Measurements from ENCODE around the gene MRPL36.
A peak's percentile ranks its signal among the peaks of the same experiment; 100 is the strongest.
"Not testable (repeated sequence)": the region's sequence is repeated elsewhere in the genome, so short reads cannot be mapped to it uniquely, and the experiment has no call there.

Gene MRPL36

GRCh38 chr5:1795506-1795905 is 4.1 kb downstream of the MRPL36 start:
- DNase-seq = no peak

DNA sequence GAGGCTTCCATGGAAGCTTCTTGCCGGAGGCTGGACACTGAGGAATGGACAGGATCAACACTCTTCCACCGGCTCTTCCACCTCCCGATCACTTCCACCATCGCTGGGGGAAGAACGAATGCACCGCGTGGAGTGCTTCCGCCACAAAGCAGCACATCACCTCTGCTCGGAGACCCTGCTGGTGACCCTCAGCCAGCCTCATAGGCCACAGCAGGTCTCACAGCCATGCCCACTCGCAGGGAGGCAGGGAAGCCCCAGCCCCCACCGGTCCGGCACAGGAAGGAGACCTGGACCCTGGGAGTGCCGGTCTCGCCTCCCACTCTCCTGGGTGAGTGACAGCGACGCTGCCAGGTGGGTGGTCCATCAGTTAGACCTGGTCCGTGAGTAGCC is 4.7 kb downstream of the MRPL36 start:
- DNase-seq = no peak

- DNase-seq = no peak
These were observed 5.4 kb downstream of the MRPL36 start for GRCh38 chr5:1793966-1794900.

DNA sequence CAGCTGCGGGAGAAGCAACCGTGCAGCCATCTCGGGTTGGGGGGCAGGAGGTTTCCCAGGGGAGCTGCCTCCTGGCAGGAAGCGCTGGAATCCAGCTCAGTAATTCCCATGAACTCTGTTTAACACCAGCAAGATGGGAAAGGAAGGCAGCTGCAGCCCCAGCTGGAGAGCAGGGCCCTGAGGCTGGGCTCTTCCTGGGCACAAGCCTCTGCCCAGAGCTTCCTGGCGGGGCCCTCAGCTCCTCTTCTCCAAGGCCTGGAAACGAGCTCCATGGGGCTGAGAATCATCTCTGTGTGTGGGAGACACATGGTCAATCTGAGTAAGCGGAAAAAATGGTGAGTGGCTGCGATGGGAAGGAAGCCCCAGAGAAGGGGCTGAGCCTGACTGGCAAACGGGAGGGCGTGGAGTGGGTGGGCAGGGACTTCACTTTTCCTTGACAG is 6.3 kb downstream of the MRPL36 start:
- DNase-seq = peak; percentile 56

DNA sequence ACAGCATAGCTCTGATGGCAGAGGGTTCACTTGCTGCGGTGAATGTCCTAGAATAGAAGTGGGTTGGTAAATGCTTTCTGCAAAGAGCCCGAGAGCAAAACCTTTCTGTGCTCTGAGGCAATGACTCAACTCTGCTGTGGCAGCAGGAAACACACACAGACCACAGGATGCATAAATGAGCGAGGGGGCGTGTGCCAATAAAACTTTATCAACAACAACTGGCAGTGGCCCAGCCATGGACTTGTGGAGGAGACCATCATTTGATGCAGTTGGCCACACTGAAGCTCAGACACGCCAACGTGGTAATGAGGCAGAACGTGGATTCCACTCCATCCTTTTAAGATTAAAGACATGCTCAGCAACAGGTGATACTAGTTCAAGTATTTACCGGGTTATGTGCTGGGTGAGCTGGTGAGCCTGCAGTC is 6.8 kb downstream of the MRPL36 start:
- DNase-seq = peak; percentile 42

GRCh38 chr5:1791176-1791575 is 8.5 kb downstream of the MRPL36 start:
- no peak for DNase-seq

- DNase-seq = no peak
These were observed 9.7 kb downstream of the MRPL36 start for GRCh38 chr5:1789834-1790471.

- DNase-seq = not testable (repeated sequence)
These were observed 10.2 kb downstream of the MRPL36 start for GRCh38 chr5:1789438-1789833.

GRCh38 chr5:1788828-1789227 is 10.8 kb downstream of the MRPL36 start:
- DNase-seq = no peak

DNA sequence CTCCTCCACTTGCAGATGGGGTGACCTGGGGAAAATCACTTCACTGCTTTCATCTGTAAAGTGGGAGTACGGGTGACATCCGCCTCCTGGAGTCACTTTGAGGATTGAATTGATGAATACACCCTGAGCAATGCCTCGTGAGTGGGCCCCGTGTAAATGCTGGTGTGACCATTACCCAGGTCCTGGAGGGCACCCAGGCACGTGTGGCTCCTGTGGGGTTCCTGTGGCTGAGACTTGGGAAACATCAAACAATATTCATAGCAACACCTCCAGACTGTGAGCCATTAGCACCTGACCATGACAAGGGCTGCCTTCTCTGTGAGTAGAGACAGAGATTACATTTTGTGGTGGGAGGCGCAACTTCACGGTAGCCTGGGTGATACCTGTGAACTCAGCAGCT is 11.4 kb downstream of the MRPL36 start:
- peak; percentile 9 for DNase-seq

DNA sequence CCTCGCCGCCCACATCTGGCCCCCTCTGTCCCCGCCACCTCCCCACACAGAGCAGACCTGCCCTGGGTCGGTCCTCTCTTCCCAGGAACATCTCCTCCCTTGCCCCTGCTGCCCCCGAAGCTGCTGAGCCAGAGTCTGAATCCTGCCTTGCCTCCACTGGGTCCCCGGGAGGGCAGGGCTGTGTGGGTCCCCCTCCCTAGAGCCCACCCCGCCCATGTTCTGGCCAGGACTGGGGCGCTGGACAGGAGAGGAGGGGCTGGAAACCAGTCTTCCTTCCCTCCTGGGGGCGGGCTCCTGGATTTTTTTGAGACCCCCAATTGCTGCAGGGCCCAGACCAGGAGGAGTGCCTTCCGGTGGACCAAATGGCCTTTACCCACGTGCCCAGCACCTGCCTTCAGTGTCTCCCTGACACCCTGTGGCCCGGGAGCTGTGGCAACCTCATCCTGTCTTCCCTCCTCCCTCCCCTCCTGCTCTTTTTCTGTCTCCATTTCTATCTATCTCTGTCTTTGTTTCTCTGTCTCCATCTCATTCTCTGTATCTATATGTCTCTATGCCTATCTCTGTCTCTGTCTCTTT is 12.1 kb downstream of the MRPL36 start:
- no peak for DNase-seq

DNA sequence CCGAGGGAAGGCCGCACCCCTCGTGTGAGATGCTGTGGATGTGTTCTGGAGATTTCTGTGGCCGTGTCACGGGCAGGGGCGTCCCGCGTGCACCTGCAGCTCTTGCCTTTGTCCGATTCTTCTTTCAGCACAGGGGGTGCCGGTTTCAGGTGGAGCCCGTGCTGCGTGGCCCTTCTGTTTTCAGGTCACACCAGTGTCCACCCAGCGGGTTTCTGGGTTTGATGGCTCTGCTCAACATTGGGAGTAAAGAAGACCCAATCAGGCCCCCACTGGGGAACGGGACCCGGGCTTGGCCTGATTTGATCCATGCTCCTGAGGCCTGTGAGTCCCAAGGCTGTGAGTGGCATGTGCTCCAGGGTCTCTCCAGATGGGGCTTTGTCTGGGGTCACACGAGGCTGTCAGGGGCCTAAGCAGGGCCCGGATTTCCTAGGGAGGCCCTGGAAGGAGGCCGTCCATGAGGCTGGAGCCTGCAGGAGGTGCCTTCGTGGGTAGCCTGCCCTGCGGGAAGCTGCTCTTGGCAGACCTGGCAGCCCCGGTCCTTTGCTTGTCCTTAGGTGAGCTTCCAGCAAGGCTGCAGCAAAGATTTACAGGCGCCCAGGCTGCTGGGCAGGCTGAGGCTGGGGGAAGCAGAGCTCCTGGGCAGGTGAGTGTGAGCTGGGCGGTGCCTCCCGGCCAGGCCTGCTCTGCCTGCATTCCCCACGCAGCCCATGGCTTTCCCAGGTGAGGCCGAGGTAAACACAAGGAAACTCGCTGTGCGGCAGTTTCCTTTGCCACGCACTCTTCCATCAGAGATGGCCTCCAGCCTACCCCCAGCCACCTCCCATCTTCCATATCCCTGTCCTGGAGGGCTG is 12.8 kb downstream of the MRPL36 start:
- no peak for DNase-seq

DNA sequence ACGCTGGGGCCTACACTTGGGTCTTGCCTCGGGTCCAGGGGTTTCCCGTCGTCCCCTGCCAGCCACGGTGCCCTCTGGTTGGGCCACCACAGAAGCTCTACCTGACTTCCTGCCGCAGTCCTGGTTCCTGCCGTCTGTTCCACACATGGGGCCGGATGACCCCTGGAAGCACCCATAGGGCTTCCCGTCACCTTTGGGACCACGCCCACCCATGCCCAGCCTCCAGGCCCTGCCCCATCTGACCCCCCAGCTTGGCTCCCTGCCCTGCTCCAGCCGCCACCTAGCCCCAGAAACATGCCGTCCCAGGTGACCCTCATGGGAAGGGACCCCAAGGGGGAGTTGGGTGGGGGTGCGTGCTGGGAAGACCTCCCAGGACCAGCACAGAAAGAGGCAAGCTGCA is 13.7 kb downstream of the MRPL36 start:
- no peak for DNase-seq

GRCh38 chr5:1785062-1785461 is 14.6 kb downstream of the MRPL36 start:
- DNase-seq = no peak

DNA sequence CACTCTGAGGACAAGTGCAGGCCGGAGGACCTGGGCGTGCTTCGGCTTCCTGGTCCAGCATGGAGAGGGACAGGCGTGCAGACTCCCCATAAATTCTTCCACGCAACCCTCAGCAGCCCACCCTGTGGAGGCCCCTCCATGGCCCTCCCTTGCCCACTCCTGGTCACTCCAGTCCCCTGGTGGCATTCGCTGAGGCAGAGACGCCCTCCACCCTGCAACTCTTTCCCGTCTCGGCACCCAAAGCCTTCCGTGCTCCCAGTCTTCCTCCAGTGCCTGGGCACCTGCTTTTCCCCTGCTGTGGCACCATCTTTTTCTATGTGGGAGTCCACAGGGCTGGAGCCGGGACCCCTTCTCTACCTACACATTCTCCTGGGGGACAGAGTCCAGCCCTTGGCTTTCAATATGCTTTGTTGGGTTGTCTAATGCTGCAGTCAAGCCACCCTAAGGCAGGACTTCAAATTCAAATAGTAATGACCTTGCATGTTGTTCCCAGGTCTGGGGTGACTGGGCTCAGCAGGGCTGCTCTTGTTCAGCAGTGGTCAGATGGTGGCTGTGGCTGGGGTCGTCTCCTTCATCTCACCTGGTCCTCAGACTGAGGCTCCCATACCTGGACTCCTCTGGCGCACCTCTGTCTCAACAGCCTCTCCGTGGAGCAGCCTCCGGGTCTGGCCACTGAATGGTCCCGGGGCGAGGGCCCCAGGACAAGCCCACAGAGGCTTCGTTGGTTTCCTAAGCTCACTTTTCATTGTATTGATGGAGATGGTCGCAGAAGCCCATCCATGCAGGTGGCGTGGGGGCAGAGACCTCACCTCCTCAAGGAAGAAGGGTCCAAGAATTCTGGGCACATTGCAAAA is 15.2 kb downstream of the MRPL36 start:
- DNase-seq = no peak

DNA sequence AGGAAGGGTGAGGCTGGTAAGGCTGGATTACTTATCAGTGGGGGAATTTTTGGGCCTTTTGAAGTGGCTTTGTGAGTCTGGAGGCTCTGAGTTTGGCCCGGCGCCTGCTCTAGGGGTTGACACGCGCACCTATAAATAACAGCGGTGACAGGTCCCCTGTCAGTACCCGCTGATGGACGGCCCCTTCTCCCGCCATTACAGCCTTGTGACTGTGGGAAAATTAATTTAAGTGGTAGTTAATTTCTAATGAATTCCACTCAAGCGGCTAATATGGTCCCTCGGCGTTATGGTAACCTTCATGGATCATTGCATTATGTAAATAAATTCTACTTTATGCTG is 16.5 kb downstream of the MRPL36 start:
- no peak for DNase-seq

DNA sequence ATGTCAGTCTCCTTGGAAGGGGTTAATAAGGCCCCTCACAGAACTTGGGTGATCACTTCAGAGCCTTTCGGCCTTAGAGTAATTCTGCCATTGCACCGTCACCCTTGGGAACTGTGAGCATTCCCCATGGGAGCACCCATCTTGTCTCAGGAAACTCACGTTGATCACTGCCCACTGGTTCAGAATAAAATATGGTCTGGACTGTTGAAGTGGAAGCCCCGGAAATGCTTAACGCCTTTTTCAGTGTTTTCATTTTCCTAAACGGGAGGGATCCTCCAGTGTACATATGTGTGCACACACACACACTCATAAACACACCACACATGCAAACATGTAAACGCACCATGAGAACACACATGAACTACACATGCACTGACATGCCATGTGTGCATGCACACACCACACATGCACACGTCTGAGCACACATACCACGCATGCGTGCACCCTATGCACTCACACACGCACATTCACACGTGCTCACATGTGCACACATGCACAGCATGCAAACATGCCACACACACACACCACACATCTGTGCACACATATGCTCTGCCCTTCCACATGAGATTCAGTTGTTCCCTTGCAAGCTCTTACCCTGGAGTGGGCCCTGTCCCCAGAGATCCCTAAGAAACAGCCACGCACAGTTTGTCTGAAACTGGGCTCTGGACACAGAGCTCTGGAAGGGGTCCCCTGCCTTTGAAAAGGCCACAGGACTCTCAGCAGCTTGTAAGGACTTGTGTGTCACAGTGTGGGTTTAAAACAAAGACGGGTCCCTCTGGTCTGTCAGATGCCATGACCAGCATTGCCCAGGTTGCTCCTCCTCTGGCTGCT is 17.0 kb downstream of the MRPL36 start:
- DNase-seq = peak; percentile 4

GRCh38 chr5:1781726-1782384 is 17.8 kb downstream of the MRPL36 start:
- DNase-seq = peak; percentile 3

- DNase-seq = no peak
These were observed 18.5 kb downstream of the MRPL36 start for GRCh38 chr5:1781107-1781506.

DNA sequence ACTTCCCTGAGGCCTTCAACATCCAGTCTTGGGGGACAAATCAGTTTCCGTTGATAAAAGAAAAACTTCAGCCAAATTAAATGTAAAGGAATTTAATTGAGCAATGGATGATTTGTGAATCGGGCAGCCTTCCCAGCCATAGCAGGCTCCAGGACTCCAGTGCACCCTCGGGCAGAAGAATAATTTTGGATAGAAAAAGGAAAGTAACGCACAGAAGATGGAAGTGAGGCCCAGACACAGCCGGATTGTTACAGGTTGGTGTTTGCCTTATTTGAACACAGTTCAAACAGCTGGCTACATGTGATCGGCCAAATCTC is 19.1 kb downstream of the MRPL36 start:
- DNase-seq = no peak

All from femur (tissue), 1 donor.